Fibroblast of skin of abdomen (primary cell): Measurements from ENCODE around the gene ZNF891. TPM values are rescaled to one million over a fixed set of nuclear protein-coding genes. Genes with fewer than 3 reads are reported as not detected.

ENCODE experiments used
- DNase-seq: peaks from one replicate; pipeline ENCODE4 v3.0.0-alpha.2; 2013
- polyA plus RNA-seq, 2 experiments: library from polyadenylated mRNA; unstranded; fragments of 120-200 nt; gene quantifications; one replicate each; pipeline ENCODE4 v1.2.1, GENCODE V29; 2013; ENCODE audit not compliant: insufficient read length in 2 of 2

ZNF891 gene
- polyA plus RNA-seq (2013, experiment 1 of 2; ENCODE audit: insufficient read length): 0.62 TPM
- 0.61 TPM for polyA plus RNA-seq (2013, experiment 2 of 2; ENCODE audit: insufficient read length)

- peak; percentile 97 for DNase-seq
Observed at GRCh38 chr12:133130038-133130807, at the start of gene ZNF891, which contains the start of gene ZNF10. Gene ZNF891, minus strand, starts transcription at chr12:133130274. Its CDS starts 8,356 bp downstream, at chr12:133121918. Gene ZNF10, plus strand, starts transcription at chr12:133130627. Its CDS starts 13,866 bp downstream, at chr12:133144493.

GRCh38 chr12:133174901-133175300, 44.8 kb upstream of the ZNF891 start:
- no peak for DNase-seq

GRCh38 chr12:133172491-133172890, 42.4 kb upstream of the ZNF891 start:
- DNase-seq: no peak

- DNase-seq: no peak
Observed at GRCh38 chr12:133165776-133166175, 35.7 kb upstream of the ZNF891 start.

GRCh38 chr12:133156125-133156690, 26.1 kb upstream of the ZNF891 start:
- DNase-seq: no peak

GRCh38 chr12:133145981-133146380, 15.9 kb upstream of the ZNF891 start:
- no peak for DNase-seq

GRCh38 chr12:133135747-133136146, 5.7 kb upstream of the ZNF891 start:
- DNase-seq: no peak

- no peak for DNase-seq
Observed at GRCh38 chr12:133130808-133131128, 694 bp upstream of the ZNF891 start.

- DNase-seq: no peak
Observed at GRCh38 chr12:133129368-133130037, 571 bp downstream of the ZNF891 start.

GRCh38 chr12:133124674-133125073, 5.4 kb downstream of the ZNF891 start:
- DNase-seq: no peak

GRCh38 chr12:133120385-133121191, 9.5 kb downstream of the ZNF891 start:
- no peak for DNase-seq

GRCh38 chr12:133108150-133108549, 21.9 kb downstream of the ZNF891 start:
- DNase-seq: no peak

- DNase-seq: no peak
Observed at GRCh38 chr12:133107121-133107520, 23.0 kb downstream of the ZNF891 start.

GRCh38 chr12:133106253-133106652, 23.8 kb downstream of the ZNF891 start:
- DNase-seq: no peak

- DNase-seq: no peak
Observed at GRCh38 chr12:133105620-133106019, 24.5 kb downstream of the ZNF891 start.

GRCh38 chr12:133083345-133083744, 46.7 kb downstream of the ZNF891 start:
- no peak for DNase-seq

- DNase-seq: no peak
Observed at GRCh38 chr12:133081159-133081780, 48.8 kb downstream of the ZNF891 start.

GRCh38 chr12:133080368-133081158, 49.5 kb downstream of the ZNF891 start, which contains the start of gene ZNF140:
Gene ZNF140, plus strand, starts transcription at chr12:133080923. Its CDS starts 398 bp downstream, at chr12:133081321.
- peak; percentile 97 for DNase-seq

GRCh38 chr12:133080026-133080367, 50.1 kb downstream of the ZNF891 start:
- peak; percentile 100 for DNase-seq

- no peak for DNase-seq
Observed at GRCh38 chr12:133073836-133074235, 56.2 kb downstream of the ZNF891 start.

- DNase-seq: no peak
Observed at GRCh38 chr12:133063556-133063955, 66.5 kb downstream of the ZNF891 start.
